ENCODE data around the gene METTL16. TPM values are rescaled to one million over a fixed set of nuclear protein-coding genes. Genes with fewer than 3 reads are reported as not detected.

Gene METTL16
- total RNA-seq, 1 experiment from 2014 or later = 54.1 TPM

- no peak for TF ChIP-seq ZNF532 (CRISPR knock-in tag; IDR thresholded peaks at IDR 0.05; ENCODE audit: borderline replicate concordance)
These were observed 37.3 kb downstream of the METTL16 start (continued) for GRCh38 chr17:2474371-2474770.

- H3K36me3 Mint-ChIP-seq = peaks cover 54% of the 10 kb centered on the region
- no peak overlapping the region for H3K4me3 Mint-ChIP-seq
- no peaks in the 10 kb centered on the region for H3K4me1 Mint-ChIP-seq
- H3K27me3 Mint-ChIP-seq (ENCODE audit: low read depth) = no peaks in the 10 kb centered on the region
- ChIA-PET POLR2A (no interaction called here), CTCF (interaction anchor here (0.5 kb wide), 1 partner anchor 327 kb away, joined by 4 read pairs; no protein-coding TSS in a partner anchor)
- ATAC-seq = no peak
- no peak overlapping the region; the same call in 1 of the 2 replicates for H3K27ac Mint-ChIP-seq
- TF ChIP-seq MLX (CRISPR knock-in tag; IDR thresholded peaks at IDR 0.05) = no peak
- TF ChIP-seq MYBL2 (CRISPR knock-in tag; IDR thresholded peaks at IDR 0.05) = no peak
- no peak for TF ChIP-seq USF2 (CRISPR knock-in tag; IDR thresholded peaks at IDR 0.05)
- no peak for TF ChIP-seq ZNF219 (CRISPR knock-in tag; IDR thresholded peaks at IDR 0.05; ENCODE audit: borderline replicate concordance)
- TF ChIP-seq ZNF232 (CRISPR knock-in tag; IDR thresholded peaks at IDR 0.05) = no peak
- TF ChIP-seq SMAD3 (CRISPR knock-in tag; IDR thresholded peaks at IDR 0.05; ENCODE audit: borderline replicate concordance) = no peak
- no peak for TF ChIP-seq HMGXB4 (CRISPR knock-in tag; IDR thresholded peaks at IDR 0.05)
- TF ChIP-seq MAX (CRISPR knock-in tag; IDR thresholded peaks at IDR 0.05) = no peak
- no peak for TF ChIP-seq E2F5 (CRISPR knock-in tag; IDR thresholded peaks at IDR 0.05)
- TF ChIP-seq ZNF281 (CRISPR knock-in tag; IDR thresholded peaks at IDR 0.05) = no peak
- H3K9me3 Mint-ChIP-seq = no peaks in the 10 kb centered on the region
- no peak for DNase-seq (ENCODE audit: low spot score)
These were observed 43.4 kb downstream of the METTL16 start for GRCh38 chr17:2468270-2468669.
